GM12878 (cell line): Measurements from ENCODE around the gene TNFRSF14.

Experiments
- BRCA1 ChIP-seq: IDR thresholded peaks from 2 replicates; pipeline ENCODE4 v1.6.1; 2011; ENCODE audit warnings: low read depth, low read length, improper control_type of control experiment
- EP300 ChIP-seq, 2 experiments: fragments of 150-350 bp in 1 of 2; IDR thresholded peaks; 2 replicates each; pipeline ENCODE4 v1.6.1; 2011 to 2012; ENCODE audit warnings: low read depth in 2 of 2, low read length in 2 of 2, borderline replicate concordance in 1 of 2, improper control_type of control experiment in 1 of 2, inconsistent platforms in 1 of 2; ENCODE audit not compliant: control insufficient read depth in 1 of 2
- ETV6 ChIP-seq, 2 experiments: fragments of 450-650 bp in 1 of 2; IDR thresholded peaks in 1 of 2; conservative IDR thresholded peaks in 1 of 2; 2 replicates each; pipeline ENCODE4 v1.6.1; 2014; ENCODE audit warnings: antibody characterized with exemption in 1 of 2, borderline replicate concordance in 1 of 2, low read depth in 1 of 2, mild to moderate bottlenecking in 1 of 2, moderate library complexity in 1 of 2
- EZH2 ChIP-seq: IDR thresholded peaks from 2 replicates; pipeline ENCODE4 v1.6.1; 2012; ENCODE audit warnings: low read depth, mild to moderate bottlenecking, control low read depth, inconsistent platforms, low read length, borderline replicate concordance; ENCODE audit not compliant: control insufficient read depth
- KDM1A ChIP-seq: fragments of 200-600 bp; sonication (generic); IDR thresholded peaks from 2 replicates; pipeline ENCODE4 v1.6.1; 2016; ENCODE audit warnings: borderline replicate concordance
- MEF2A ChIP-seq: IDR thresholded peaks from 2 replicates; pipeline ENCODE4 v1.6.1; 2011; ENCODE audit warnings: low read depth, mild to moderate bottlenecking, low read length, moderate library complexity; ENCODE audit not compliant: insufficient read depth
- MYC ChIP-seq: IDR thresholded peaks from 2 replicates; pipeline ENCODE4 v1.6.1; 2011; ENCODE audit warnings: mild to moderate bottlenecking, low read length, moderate library complexity, inconsistent platforms; ENCODE audit not compliant: insufficient read depth, insufficient replicate concordance, insufficient read length, severe bottlenecking
- RFX5 ChIP-seq: IDR thresholded peaks from 2 replicates; pipeline ENCODE4 v1.6.1; 2011; ENCODE audit warnings: low read depth, low read length, improper control_type of control experiment
- YY1 ChIP-seq: IDR thresholded peaks from 2 replicates; pipeline ENCODE4 v1.6.1; 2011; ENCODE audit warnings: low read depth, mild to moderate bottlenecking, low read length
- ZNF24 ChIP-seq: fragments of 450-650 bp; IDR thresholded peaks from 2 replicates; pipeline ENCODE4 v1.6.1; 2017; ENCODE audit warnings: antibody characterized with exemption, mild to moderate bottlenecking
- TF ChIP-seq, protein P1 (sequence below), 3 experiments: IDR thresholded peaks in 2 of 3; conservative IDR thresholded peaks in 1 of 3; 2 replicates each; pipeline ENCODE4 v1.5.1; 2011; ENCODE audit warnings: low read depth in 3 of 3, low read length in 3 of 3, mild to moderate bottlenecking in 3 of 3, control low read depth in 2 of 3, moderate library complexity in 2 of 3, inconsistent platforms in 1 of 3, mixed read lengths in 1 of 3; ENCODE audit not compliant: control insufficient read depth in 2 of 3, insufficient read depth in 1 of 3; ENCODE audit errors: extremely low read depth in 1 of 3
- TF ChIP-seq, protein P2 (sequence below): IDR thresholded peaks from 2 replicates; pipeline ENCODE4 v1.6.1; 2012; ENCODE audit warnings: improper control_type of control experiment, low read depth, low read length; ENCODE audit not compliant: insufficient replicate concordance
- TF ChIP-seq, protein P3 (sequence below): fragments of 450-650 bp; IDR thresholded peaks from 2 replicates; pipeline ENCODE4 v1.6.1; 2017; ENCODE audit warnings: mild to moderate bottlenecking, moderate library complexity
- TF ChIP-seq, protein P4 (sequence below): fragments of 150-350 bp; IDR thresholded peaks from 2 replicates; pipeline ENCODE4 v1.6.1; 2014; ENCODE audit warnings: mild to moderate bottlenecking, low read depth, low read length

DNA sequence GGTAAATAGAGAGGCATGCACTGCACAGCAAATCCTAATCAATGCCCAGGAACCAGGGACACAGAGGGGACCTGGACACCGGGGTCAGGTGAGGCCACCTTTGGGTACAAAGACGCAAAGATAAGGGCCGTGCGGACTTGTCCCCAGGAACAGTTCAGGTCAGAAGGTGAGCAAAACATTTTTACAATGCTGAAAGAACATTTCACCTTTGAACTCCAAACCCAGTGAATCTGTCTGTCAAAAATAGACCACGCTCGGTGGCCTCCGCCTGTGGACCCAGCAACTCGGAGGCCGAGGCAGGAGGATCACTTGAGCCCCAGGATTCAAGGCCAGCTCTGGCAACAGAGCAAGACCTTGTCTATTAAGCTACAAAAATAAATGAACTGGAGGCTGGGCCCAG, 15.2 kb downstream of the TNFRSF14 start:
- TF ChIP-seq BRCA1 (no peak), RFX5 (no peak), KDM1A (no peak), MEF2A (no peak), EZH2 (no peak), ETV6 (conservative IDR thresholded peaks at IDR 0.05 in 1 of 2, IDR thresholded peaks at IDR 0.05 in 1 of 2; ENCODE audit: borderline replicate concordance in 1 of 2, low read depth in 1 of 2) (no peak), MYC (no peak), EP300 (IDR thresholded peaks at IDR 0.05; ENCODE audit: borderline replicate concordance in 1 of 2, control insufficient read depth in 1 of 2, low read depth in 2 of 2, low read length in 2 of 2) (no peak), ZNF24 (no peak), YY1 (no peak)
- TF ChIP-seq, protein P1, sequence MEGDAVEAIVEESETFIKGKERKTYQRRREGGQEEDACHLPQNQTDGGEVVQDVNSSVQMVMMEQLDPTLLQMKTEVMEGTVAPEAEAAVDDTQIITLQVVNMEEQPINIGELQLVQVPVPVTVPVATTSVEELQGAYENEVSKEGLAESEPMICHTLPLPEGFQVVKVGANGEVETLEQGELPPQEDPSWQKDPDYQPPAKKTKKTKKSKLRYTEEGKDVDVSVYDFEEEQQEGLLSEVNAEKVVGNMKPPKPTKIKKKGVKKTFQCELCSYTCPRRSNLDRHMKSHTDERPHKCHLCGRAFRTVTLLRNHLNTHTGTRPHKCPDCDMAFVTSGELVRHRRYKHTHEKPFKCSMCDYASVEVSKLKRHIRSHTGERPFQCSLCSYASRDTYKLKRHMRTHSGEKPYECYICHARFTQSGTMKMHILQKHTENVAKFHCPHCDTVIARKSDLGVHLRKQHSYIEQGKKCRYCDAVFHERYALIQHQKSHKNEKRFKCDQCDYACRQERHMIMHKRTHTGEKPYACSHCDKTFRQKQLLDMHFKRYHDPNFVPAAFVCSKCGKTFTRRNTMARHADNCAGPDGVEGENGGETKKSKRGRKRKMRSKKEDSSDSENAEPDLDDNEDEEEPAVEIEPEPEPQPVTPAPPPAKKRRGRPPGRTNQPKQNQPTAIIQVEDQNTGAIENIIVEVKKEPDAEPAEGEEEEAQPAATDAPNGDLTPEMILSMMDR (IDR thresholded peaks at IDR 0.05 in 2 of 3, conservative IDR thresholded peaks at IDR 0.05 in 1 of 3; ENCODE audit: control insufficient read depth in 2 of 3, extremely low read depth in 1 of 3, insufficient read depth in 1 of 3, low read depth in 3 of 3, low read length in 3 of 3) = no peak
- TF ChIP-seq, protein P2, sequence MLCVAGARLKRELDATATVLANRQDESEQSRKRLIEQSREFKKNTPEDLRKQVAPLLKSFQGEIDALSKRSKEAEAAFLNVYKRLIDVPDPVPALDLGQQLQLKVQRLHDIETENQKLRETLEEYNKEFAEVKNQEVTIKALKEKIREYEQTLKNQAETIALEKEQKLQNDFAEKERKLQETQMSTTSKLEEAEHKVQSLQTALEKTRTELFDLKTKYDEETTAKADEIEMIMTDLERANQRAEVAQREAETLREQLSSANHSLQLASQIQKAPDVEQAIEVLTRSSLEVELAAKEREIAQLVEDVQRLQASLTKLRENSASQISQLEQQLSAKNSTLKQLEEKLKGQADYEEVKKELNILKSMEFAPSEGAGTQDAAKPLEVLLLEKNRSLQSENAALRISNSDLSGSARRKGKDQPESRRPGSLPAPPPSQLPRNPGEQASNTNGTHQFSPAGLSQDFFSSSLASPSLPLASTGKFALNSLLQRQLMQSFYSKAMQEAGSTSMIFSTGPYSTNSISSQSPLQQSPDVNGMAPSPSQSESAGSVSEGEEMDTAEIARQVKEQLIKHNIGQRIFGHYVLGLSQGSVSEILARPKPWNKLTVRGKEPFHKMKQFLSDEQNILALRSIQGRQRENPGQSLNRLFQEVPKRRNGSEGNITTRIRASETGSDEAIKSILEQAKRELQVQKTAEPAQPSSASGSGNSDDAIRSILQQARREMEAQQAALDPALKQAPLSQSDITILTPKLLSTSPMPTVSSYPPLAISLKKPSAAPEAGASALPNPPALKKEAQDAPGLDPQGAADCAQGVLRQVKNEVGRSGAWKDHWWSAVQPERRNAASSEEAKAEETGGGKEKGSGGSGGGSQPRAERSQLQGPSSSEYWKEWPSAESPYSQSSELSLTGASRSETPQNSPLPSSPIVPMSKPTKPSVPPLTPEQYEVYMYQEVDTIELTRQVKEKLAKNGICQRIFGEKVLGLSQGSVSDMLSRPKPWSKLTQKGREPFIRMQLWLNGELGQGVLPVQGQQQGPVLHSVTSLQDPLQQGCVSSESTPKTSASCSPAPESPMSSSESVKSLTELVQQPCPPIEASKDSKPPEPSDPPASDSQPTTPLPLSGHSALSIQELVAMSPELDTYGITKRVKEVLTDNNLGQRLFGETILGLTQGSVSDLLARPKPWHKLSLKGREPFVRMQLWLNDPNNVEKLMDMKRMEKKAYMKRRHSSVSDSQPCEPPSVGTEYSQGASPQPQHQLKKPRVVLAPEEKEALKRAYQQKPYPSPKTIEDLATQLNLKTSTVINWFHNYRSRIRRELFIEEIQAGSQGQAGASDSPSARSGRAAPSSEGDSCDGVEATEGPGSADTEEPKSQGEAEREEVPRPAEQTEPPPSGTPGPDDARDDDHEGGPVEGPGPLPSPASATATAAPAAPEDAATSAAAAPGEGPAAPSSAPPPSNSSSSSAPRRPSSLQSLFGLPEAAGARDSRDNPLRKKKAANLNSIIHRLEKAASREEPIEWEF = no peak
- TF ChIP-seq, protein P3, sequence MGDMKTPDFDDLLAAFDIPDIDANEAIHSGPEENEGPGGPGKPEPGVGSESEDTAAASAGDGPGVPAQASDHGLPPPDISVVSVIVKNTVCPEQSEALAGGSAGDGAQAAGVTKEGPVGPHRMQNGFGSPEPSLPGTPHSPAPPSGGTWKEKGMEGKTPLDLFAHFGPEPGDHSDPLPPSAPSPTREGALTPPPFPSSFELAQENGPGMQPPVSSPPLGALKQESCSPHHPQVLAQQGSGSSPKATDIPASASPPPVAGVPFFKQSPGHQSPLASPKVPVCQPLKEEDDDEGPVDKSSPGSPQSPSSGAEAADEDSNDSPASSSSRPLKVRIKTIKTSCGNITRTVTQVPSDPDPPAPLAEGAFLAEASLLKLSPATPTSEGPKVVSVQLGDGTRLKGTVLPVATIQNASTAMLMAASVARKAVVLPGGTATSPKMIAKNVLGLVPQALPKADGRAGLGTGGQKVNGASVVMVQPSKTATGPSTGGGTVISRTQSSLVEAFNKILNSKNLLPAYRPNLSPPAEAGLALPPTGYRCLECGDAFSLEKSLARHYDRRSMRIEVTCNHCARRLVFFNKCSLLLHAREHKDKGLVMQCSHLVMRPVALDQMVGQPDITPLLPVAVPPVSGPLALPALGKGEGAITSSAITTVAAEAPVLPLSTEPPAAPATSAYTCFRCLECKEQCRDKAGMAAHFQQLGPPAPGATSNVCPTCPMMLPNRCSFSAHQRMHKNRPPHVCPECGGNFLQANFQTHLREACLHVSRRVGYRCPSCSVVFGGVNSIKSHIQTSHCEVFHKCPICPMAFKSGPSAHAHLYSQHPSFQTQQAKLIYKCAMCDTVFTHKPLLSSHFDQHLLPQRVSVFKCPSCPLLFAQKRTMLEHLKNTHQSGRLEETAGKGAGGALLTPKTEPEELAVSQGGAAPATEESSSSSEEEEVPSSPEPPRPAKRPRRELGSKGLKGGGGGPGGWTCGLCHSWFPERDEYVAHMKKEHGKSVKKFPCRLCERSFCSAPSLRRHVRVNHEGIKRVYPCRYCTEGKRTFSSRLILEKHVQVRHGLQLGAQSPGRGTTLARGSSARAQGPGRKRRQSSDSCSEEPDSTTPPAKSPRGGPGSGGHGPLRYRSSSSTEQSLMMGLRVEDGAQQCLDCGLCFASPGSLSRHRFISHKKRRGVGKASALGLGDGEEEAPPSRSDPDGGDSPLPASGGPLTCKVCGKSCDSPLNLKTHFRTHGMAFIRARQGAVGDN = no peak
- TF ChIP-seq, protein P4, sequence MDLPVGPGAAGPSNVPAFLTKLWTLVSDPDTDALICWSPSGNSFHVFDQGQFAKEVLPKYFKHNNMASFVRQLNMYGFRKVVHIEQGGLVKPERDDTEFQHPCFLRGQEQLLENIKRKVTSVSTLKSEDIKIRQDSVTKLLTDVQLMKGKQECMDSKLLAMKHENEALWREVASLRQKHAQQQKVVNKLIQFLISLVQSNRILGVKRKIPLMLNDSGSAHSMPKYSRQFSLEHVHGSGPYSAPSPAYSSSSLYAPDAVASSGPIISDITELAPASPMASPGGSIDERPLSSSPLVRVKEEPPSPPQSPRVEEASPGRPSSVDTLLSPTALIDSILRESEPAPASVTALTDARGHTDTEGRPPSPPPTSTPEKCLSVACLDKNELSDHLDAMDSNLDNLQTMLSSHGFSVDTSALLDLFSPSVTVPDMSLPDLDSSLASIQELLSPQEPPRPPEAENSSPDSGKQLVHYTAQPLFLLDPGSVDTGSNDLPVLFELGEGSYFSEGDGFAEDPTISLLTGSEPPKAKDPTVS = no peak
